Activated CD8-positive, alpha-beta T cell treated with anti-CD3 and anti-CD28 coated beads, Interleukin-2, amount 10 ng/mL, durations not matched to agents 7 days and 5 days (primary cell): ENCODE results near the gene LRBA. TPM values are rescaled to one million over a fixed set of nuclear protein-coding genes. Genes with fewer than 3 reads are reported as not detected.
"Not testable (repeated sequence)": the region's sequence is repeated elsewhere in the genome, so short reads cannot be mapped to it uniquely, and the experiment has no call there.

Experiments
- ATAC-seq: fragments of 150-1000 bp; cut with Tn5 transposase; one replicate; pipeline ENCODE4 v1.10.0; 2021; ENCODE audit warnings: moderate library complexity
- CTCF ChIA-PET: fragments of 350-600 bp; sonication (Branson Sonifier 250); formaldehyde crosslinking; loops from one replicate; lab custom pipeline; 2021; ENCODE audit warnings: antibody characterized with exemption; lab: Charles Lee
- POLR2A ChIA-PET: fragments of 350-600 bp; sonication (Branson Sonifier 250); formaldehyde crosslinking; loops from one replicate; lab custom pipeline; 2021; ENCODE audit warnings: antibody characterized with exemption; lab: Charles Lee
- DNase-seq: peaks from one replicate; pipeline ENCODE4 v3.0.0-alpha.2; 2020
- H3K27ac Mint-ChIP-seq: one replicate; pipeline ENCODE4 v1.8.0; 2021; ENCODE audit warnings: mild to moderate bottlenecking, mixed read lengths
- H3K27me3 Mint-ChIP-seq: one replicate; pipeline ENCODE4 v1.8.0; 2021; ENCODE audit warnings: low read depth, mixed read lengths
- H3K36me3 Mint-ChIP-seq: one replicate; pipeline ENCODE4 v1.8.0; 2021; ENCODE audit warnings: low read depth, mixed read lengths
- H3K4me1 Mint-ChIP-seq: one replicate; pipeline ENCODE4 v1.8.0; 2021; ENCODE audit warnings: low read depth, mixed read lengths
- H3K4me3 Mint-ChIP-seq: one replicate; pipeline ENCODE4 v1.8.0; 2021; ENCODE audit warnings: mild to moderate bottlenecking, mixed read lengths
- H3K9me3 Mint-ChIP-seq: one replicate; pipeline ENCODE4 v1.8.0; 2022; ENCODE audit warnings: mixed read lengths; ENCODE audit not compliant: insufficient read depth
- total RNA-seq, 2 experiments: library from RNA; stranded (reverse); gene quantifications; one replicate each; pipeline ENCODE4 v1.2.3, GENCODE V29; 2021

The LRBA gene, protein sequence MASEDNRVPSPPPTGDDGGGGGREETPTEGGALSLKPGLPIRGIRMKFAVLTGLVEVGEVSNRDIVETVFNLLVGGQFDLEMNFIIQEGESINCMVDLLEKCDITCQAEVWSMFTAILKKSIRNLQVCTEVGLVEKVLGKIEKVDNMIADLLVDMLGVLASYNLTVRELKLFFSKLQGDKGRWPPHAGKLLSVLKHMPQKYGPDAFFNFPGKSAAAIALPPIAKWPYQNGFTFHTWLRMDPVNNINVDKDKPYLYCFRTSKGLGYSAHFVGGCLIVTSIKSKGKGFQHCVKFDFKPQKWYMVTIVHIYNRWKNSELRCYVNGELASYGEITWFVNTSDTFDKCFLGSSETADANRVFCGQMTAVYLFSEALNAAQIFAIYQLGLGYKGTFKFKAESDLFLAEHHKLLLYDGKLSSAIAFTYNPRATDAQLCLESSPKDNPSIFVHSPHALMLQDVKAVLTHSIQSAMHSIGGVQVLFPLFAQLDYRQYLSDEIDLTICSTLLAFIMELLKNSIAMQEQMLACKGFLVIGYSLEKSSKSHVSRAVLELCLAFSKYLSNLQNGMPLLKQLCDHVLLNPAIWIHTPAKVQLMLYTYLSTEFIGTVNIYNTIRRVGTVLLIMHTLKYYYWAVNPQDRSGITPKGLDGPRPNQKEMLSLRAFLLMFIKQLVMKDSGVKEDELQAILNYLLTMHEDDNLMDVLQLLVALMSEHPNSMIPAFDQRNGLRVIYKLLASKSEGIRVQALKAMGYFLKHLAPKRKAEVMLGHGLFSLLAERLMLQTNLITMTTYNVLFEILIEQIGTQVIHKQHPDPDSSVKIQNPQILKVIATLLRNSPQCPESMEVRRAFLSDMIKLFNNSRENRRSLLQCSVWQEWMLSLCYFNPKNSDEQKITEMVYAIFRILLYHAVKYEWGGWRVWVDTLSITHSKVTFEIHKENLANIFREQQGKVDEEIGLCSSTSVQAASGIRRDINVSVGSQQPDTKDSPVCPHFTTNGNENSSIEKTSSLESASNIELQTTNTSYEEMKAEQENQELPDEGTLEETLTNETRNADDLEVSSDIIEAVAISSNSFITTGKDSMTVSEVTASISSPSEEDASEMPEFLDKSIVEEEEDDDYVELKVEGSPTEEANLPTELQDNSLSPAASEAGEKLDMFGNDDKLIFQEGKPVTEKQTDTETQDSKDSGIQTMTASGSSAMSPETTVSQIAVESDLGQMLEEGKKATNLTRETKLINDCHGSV (N-terminal part only)
- 10 to 100 TPM; 43.3 to 44.5 TPM for total RNA-seq

DNA sequence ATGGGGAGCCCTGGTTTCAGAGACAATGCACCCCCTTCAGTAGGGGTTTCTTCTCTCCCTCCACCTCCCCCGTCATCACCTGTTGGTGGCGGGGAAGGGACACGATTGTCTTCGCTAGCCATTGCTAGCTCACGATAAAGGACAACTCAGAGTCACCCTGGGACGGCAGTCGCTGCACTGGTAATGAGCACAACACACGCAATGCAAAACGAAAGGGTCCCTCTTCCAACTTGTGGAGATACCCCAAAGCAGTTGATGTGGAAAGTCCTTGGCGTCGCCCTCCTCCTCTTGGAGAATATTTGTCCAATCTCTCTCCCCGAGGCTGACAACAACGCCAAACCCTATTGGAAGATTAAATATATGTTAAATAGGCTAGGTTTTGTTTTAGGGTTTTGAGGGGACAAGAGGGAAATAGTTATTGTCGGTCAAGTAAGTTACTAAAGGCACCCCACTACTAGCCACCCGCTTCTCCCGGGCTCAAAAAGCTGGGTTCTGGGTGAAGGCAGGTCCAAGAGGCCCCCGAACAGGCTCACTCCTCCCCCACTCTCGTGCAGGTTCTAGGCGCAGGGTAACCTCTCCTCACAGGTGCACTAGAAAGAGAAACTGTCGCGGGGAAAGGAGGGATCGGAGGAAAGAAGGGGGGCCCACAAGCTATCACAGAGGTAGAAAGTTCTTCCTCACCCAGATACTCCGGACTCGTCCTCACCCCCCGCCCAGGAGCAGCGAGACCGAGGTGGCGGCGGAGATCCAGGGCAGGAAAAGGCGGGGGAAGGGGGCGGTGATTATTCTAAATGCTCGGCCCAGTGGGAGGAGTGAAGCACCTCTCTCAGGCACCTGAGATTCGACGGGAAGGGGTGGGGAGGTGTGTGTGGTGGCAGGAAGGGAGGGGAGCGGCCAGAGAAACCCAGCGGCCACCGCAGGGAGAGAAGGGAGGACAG, at the start of gene LRBA:
Gene LRBA (minus strand): TSS at position 764 of the 938 bp plus-strand sequence. CDS start 642 bp downstream, at position 122.
- Mint-ChIP-seq H3K27ac (peak within 1 kb of the TSS; percentile 99), H3K4me1 (peaks cover 24% of the 10 kb centered on the region), H3K9me3 (no peaks in the 10 kb centered on the region), H3K36me3 (peaks cover 16% of the 10 kb centered on the region), H3K4me3 (peak within 1 kb of the TSS; percentile 100), H3K27me3 (no peaks in the 10 kb centered on the region)
- ChIA-PET POLR2A (interaction anchor here (0.5 to 3.0 kb wide), 12 partner anchors 12 to 164 kb away, joined by 3 to 16 read pairs (median 4); no protein-coding TSS in a partner anchor), CTCF (interaction anchor here (1.2 to 1.4 kb wide), 2 partner anchors 82 to 85 kb away, joined by 3 to 5 read pairs; no protein-coding TSS in a partner anchor)
- ATAC-seq = peak; percentile 82
- peak; percentile 92 for DNase-seq

DNA sequence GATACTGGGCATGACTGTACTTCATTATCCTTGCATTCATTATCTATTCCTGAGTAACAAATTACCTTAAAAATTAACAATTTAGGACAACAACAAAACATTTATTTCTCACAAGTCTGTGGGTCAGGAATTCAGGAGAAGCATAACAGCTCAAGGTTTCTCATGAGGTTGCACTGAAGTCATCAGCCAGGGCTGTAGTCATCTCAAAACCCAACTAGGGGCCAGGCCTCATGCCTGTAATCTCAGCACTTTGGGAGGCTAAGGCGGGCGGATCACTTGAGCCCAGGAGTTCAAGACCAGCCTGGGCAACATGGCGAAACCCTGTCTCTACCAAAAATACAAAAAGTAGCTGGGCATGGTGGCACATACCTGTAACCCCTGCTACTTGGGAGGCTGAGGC, 48.1 kb upstream of the LRBA start:
- DNase-seq, ATAC-seq, H3K9me3 Mint-ChIP-seq, POLR2A ChIA-PET, H3K27me3 Mint-ChIP-seq, H3K27ac Mint-ChIP-seq, H3K4me1 Mint-ChIP-seq, H3K36me3 Mint-ChIP-seq, CTCF ChIA-PET, H3K4me3 Mint-ChIP-seq: not testable (repeated sequence)

DNA sequence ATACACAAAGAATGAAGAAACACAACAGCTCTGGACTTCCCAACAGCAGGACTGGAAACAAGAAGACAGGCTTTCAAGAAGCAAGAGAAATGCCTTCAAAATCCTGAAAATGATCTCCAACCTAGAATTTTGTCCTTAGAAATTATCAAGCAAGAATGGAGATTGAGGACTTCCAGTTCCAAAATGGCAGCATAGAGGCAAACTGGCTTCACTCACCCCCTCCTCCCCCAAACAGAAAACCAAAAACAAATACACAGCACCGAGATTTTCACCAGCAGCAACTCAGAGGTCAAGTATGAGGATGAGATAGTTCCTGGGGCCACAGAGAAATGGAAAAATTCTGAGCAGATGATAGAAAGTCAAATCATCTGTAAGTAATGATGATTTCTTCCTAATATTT, 40.5 kb upstream of the LRBA start:
- POLR2A ChIA-PET = no interaction called here
- CTCF ChIA-PET = no interaction called here
- Mint-ChIP-seq H3K36me3 (no peaks in the 10 kb centered on the region), H3K27ac (no peak overlapping the region), H3K4me3 (no peak overlapping the region), H3K4me1 (no peaks in the 10 kb centered on the region), H3K27me3 (peaks cover 2% of the 10 kb centered on the region), H3K9me3 (no peaks in the 10 kb centered on the region)
- no peak for ATAC-seq
- no peak for DNase-seq

DNA sequence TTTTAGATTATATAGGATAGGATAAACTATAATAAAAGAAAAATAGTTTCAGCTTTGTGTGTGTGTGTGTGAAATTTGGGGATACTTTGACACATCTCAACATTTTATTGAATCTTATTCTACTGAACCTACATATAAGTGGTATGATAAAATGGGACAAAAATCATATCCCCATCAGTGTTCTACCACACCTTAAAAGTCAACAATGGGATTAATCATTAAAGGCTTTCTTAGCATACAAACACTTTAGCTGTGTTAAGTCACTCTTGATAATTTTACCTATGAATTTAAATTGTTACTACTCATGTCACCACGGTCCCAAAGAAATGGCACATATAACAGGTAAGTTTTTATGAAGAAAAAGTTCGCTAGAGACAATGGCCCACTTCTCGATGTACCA, 37.7 kb upstream of the LRBA start:
- CTCF ChIA-PET = no interaction called here
- Mint-ChIP-seq H3K27ac (no peak overlapping the region), H3K9me3 (no peaks in the 10 kb centered on the region), H3K36me3 (no peaks in the 10 kb centered on the region), H3K4me3 (no peak overlapping the region), H3K4me1 (no peaks in the 10 kb centered on the region), H3K27me3 (peaks cover 2% of the 10 kb centered on the region)
- POLR2A ChIA-PET = no interaction called here
- ATAC-seq (no peak), DNase-seq (no peak)

DNA sequence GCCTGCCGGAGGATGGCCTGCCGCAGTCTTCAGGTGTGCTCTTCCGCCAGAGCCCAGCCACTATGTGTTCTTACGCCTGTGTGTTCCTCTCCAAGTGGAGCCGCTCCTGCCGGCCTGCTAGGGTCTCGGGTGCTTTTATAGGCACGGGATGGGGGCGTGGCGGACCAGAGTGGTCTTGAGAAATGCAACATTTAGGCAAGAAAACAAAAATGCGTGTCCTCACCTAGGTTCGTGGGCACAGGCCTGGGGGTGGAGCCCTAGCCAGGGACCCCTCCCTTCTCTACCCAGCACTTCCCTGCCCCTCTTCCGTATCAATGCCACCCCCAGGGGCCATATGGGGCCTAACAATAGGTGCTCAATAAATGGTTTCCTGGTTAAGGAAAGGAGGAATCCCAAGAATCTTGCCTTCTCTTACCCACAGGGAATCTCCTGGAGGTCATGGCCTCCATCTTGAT, 34.4 kb upstream of the LRBA start:
- Mint-ChIP-seq H3K4me1 (no peaks in the 10 kb centered on the region), H3K9me3 (no peaks in the 10 kb centered on the region), H3K27me3 (no peaks in the 10 kb centered on the region), H3K36me3 (no peaks in the 10 kb centered on the region), H3K27ac (no peak overlapping the region), H3K4me3 (no peak overlapping the region)
- ChIA-PET CTCF (no interaction called here), POLR2A (no interaction called here)
- ATAC-seq = no peak
- DNase-seq = no peak

DNA sequence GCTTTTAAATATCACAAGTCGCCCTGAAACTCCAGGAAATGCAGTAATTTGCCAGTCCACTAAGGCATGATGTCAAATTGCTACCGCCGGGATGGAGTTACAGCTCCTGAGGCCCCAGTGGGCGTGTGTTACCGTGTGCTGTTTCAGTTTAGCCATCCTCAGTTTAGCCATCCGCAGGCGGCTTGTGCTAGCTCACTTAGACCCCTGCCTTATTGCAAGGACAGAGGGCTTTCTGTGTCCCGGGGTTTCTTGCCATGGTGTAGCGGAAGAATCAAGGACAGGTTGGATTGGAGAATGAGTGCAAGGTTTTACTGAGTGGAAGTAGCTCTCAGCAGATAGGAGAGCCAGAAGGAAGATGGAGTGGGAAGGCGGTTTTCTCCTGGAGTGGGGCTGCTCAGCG, 33.8 kb upstream of the LRBA start:
- ChIA-PET POLR2A (no interaction called here), CTCF (no interaction called here)
- ATAC-seq (no peak), DNase-seq (no peak)
- H3K36me3 Mint-ChIP-seq = no peaks in the 10 kb centered on the region
- H3K9me3 Mint-ChIP-seq = no peaks in the 10 kb centered on the region
- no peak overlapping the region for H3K27ac Mint-ChIP-seq
- no peaks in the 10 kb centered on the region for H3K27me3 Mint-ChIP-seq
- H3K4me3 Mint-ChIP-seq = no peak overlapping the region
- H3K4me1 Mint-ChIP-seq = no peaks in the 10 kb centered on the region

DNA sequence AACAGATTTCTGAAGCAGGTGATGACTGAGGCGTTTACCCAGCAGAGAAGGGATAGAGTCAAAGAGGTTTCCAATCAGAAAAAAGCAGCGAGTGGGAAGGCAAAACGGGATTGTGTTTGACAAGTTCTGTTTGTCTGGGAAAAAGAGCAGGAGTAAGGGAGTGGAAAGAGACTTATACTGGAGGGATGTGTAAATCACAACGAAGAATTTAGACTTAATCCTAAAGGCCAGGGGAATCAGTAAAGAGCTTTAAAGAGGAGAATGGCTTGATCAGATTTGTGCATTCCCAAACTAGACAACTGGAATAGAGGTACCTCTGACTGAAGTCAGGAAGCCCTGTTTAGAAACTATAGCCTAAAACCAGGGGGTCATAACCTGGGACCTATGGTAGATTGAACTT, 31.5 kb upstream of the LRBA start:
- POLR2A ChIA-PET = no interaction called here
- DNase-seq (no peak), ATAC-seq (no peak)
- no peaks in the 10 kb centered on the region for H3K9me3 Mint-ChIP-seq
- no peak overlapping the region for H3K4me3 Mint-ChIP-seq
- CTCF ChIA-PET = no interaction called here
- no peak overlapping the region for H3K27ac Mint-ChIP-seq
- no peaks in the 10 kb centered on the region for H3K27me3 Mint-ChIP-seq
- no peaks in the 10 kb centered on the region for H3K36me3 Mint-ChIP-seq
- H3K4me1 Mint-ChIP-seq = no peaks in the 10 kb centered on the region

DNA sequence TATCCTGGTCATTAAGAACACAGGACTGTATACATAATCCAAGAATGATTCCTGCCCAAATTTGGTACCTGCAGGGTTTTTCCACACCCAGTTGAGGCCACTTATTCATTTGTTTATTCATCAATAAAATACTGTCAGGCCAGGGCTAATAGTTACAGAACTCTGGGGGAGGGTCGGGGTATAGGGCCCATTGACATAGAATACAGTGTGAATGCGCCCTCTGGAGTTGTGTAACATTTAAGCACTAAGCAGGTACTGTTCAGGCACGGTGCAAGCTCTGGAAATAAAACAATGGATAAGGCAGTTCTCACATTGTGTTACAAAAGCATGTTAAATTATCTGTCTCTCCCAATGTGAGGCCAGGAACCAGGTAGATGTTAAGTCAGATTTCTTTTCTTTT, 30.8 kb upstream of the LRBA start:
- Mint-ChIP-seq H3K9me3 (no peaks in the 10 kb centered on the region), H3K4me3 (no peak overlapping the region), H3K4me1 (no peaks in the 10 kb centered on the region), H3K27me3 (no peaks in the 10 kb centered on the region), H3K27ac (no peak overlapping the region), H3K36me3 (no peaks in the 10 kb centered on the region)
- POLR2A ChIA-PET = no interaction called here
- no peak for DNase-seq
- ATAC-seq = no peak
- CTCF ChIA-PET = no interaction called here

DNA sequence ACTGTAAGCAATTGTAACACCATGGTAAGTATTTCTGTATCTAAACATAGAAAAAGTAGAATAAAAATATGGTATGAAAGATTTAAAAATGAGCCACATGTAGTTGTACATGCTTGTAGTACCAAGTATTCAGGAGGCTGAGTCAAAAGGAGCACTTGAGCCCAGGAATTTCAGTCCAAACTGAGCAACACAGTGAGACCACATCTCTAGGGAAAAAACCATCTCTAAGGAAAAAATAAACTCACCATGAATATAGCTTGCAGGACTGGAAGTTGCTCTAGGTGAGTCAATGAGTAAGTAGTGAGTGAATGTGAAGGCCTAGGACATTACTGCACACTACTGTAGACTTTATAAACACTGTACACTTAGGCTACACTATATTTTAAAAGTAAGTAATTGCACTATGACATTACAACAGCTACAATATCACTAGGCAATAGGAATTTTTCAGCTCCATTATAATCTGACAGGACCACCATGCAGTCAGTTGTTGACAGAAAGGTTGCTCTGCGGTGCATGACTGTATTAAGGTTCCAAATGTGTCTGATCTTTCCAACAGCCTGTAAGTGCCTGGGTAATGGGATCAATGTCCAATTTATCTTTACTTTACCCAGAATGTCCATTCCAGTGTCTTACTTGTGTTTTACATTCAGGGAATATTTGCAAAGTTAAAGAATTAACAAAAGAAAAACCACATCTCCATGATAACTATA, 28.9 kb upstream of the LRBA start:
- H3K4me1 Mint-ChIP-seq = no peaks in the 10 kb centered on the region
- no peaks in the 10 kb centered on the region for H3K27me3 Mint-ChIP-seq
- DNase-seq (no peak), ATAC-seq (no peak)
- POLR2A ChIA-PET = no interaction called here
- H3K27ac Mint-ChIP-seq = no peak overlapping the region
- no peaks in the 10 kb centered on the region for H3K9me3 Mint-ChIP-seq
- CTCF ChIA-PET = no interaction called here
- no peak overlapping the region for H3K4me3 Mint-ChIP-seq
- H3K36me3 Mint-ChIP-seq = no peaks in the 10 kb centered on the region

DNA sequence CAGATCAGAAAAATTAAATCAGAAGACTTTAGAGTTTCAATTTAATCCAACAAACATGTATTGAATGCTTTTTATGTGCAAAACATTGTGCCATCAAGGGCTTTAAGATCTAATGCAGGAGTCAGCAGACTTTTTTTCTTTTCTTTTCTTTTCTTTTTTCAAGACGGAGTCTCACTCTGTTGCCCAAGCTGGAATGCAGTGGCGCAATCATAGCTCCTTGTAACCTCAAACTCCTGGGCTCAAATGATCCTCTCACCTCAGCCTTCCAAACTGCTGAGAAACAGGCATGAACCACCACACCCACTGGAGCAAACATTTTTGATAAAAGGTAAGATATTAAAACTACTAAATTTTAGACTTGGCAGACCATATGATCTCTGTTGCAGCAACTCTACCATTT, 24.6 kb upstream of the LRBA start:
- H3K4me3 Mint-ChIP-seq = no peak overlapping the region
- DNase-seq (no peak), ATAC-seq (no peak)
- H3K36me3 Mint-ChIP-seq = no peaks in the 10 kb centered on the region
- H3K27me3 Mint-ChIP-seq = no peaks in the 10 kb centered on the region
- ChIA-PET POLR2A (no interaction called here), CTCF (no interaction called here)
- H3K9me3 Mint-ChIP-seq = no peaks in the 10 kb centered on the region
- no peak overlapping the region for H3K27ac Mint-ChIP-seq
- H3K4me1 Mint-ChIP-seq = peaks cover 2% of the 10 kb centered on the region
